ENCODE data around the gene CCNG2. TPM values are rescaled to one million over a fixed set of nuclear protein-coding genes. Genes with fewer than 3 reads are reported as not detected.

Gene CCNG2
- total RNA-seq, 1 experiment from 2014 or later = 10.6 TPM

GRCh38 chr4:77152421-77152820 lies 4.6 kb upstream of the CCNG2 start:
- Histone ChIP-seq H3T11ph (ENCODE audit: low read length) (no peak overlapping the region), H3K79me1 (ENCODE audit: insufficient read depth, low read depth, low read length, poor library complexity, severe bottlenecking) (no peaks in the 10 kb centered on the region), H3K4ac (ENCODE audit: low read depth, low read length) (no peak overlapping the region), H3K4me2 (ENCODE audit: insufficient read depth, insufficient read length, low read length) (no peak overlapping the region), H3K9ac (ENCODE audit: extremely low read depth, insufficient read length, low read length) (no peak overlapping the region), H2BK5ac (ENCODE audit: insufficient read length, low read length) (no peak overlapping the region), H3K23ac (ENCODE audit: insufficient read length, low read depth, low read length) (no peak overlapping the region), H2AK5ac (ENCODE audit: insufficient read length, low read length) (no peak overlapping the region), H3K23me2 (ENCODE audit: insufficient read length, low read depth, low read length, poor library complexity, severe bottlenecking) (peaks cover 2% of the 10 kb centered on the region), H4K8ac (replicated peaks; ENCODE audit: insufficient read length, low read depth, low read length) (no peak overlapping the region), H3K4me1 (ENCODE audit: insufficient read depth, low read length) (peaks cover 2% of the 10 kb centered on the region; the same call in 1 of the 2 replicates), H2AFZ (ENCODE audit: low read length) (no peak overlapping the region), H3K56ac (ENCODE audit: insufficient read length, low read depth, low read length) (no peak overlapping the region), H3K27me3 (ENCODE audit: insufficient read depth, low read length) (no peaks in the 10 kb centered on the region), H3K79me2 (ENCODE audit: insufficient read depth, low read length) (no peaks in the 10 kb centered on the region), H2BK20ac (ENCODE audit: low read depth, low read length, poor library complexity, severe bottlenecking) (no peak overlapping the region), H3K18ac (ENCODE audit: insufficient read length, low read depth, low read length) (no peak overlapping the region), H4K91ac (ENCODE audit: insufficient read length, low read depth, low read length) (no peak overlapping the region), H2BK120ac (ENCODE audit: low read depth, low read length, poor library complexity, severe bottlenecking) (no peak overlapping the region), H3K27ac (ENCODE audit: insufficient read length, low read depth, low read length) (no peak overlapping the region), H4K5ac (ENCODE audit: insufficient read length, low read depth, low read length) (no peak overlapping the region), H4K20me1 (ENCODE audit: control insufficient read depth, insufficient read depth, insufficient read length) (no peaks in the 10 kb centered on the region), H2BK12ac (ENCODE audit: insufficient read length, low read depth, low read length) (no peak overlapping the region), H2BK15ac (ENCODE audit: low read depth, low read length) (no peak overlapping the region), H3K14ac (ENCODE audit: insufficient read depth, low read length) (no peak overlapping the region), H3K9me3 (ENCODE audit: control insufficient read depth, low read depth, low read length) (no peaks in the 10 kb centered on the region)
- Mint-ChIP-seq H3K27ac (no peak overlapping the region), H3K4me1 (peaks cover 27 to 35% of the 10 kb centered on the region in 2 experiments), H3K36me3 (ENCODE audit: insufficient read depth in 1 of 3, low read depth in 3 of 3) (no peaks in the 10 kb centered on the region), H3K4me3 (no peak overlapping the region), H3K27me3 (ENCODE audit: low read depth) (peaks cover 3% of the 10 kb centered on the region), H3K9me3 (peaks cover 0 to 2% of the 10 kb centered on the region in 2 experiments; a peak in 1 of 5 replicates)
- no CpG with 5 or more reads among the region's 5 CpGs for WGBS (ENCODE audit: extremely low coverage, insufficient read length, low lambda C conversion rate)
- no peak for TF ChIP-seq CTCF (conservative IDR thresholded peaks at IDR 0.05)
- DNase-seq = no peak

Measured in H9 (cell line).